NCI-H1930 (cell line): ENCODE measurements around the gene GDPD5.
A peak's percentile ranks its signal among the peaks of the same experiment; 100 is the strongest.

Source experiments
- DNase-seq, 2 experiments: peaks; one replicate each; lab custom pipeline; 2025; lab: John Stamatoyannopoulos, UW

GDPD5 gene

DNA sequence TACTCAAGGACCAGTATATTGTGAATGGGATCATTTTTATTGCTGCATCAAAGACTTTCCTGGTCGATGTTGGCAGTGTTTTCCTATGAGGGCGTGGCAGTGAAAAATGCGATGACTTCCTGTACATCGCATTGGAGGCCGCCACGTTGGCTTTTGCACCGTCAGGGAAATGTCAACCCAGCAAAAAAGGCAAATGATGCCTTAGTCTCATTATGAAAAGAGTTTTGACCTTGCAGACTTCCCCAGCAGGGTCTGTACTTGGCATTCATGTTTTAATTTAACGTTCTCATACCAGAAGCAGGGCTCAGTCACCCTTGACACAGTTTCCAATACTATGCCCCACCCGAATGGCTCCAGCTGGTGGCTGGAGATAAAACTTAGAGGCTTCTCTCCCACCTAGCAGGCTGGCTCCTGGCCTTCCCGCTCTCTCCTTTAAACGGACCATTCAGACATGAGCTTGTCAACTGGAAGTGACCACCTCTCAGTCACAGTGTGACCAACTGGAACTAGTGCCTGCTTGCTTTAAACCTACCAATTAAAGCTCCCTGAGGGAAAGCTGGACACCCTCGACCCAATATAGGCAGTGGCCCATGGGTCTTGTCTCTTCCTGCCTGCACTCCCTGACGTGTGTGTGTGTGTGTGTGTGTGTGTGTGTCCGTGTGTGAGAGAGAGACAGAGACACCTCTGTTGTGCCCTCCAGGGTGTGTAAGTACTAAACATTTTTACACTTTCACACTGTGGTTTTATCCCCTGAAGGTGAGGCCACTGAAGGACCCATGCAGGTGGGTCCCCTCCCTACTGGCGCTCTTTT is 8.7 kb upstream of the GDPD5 start:
- DNase-seq = no peak

DNA sequence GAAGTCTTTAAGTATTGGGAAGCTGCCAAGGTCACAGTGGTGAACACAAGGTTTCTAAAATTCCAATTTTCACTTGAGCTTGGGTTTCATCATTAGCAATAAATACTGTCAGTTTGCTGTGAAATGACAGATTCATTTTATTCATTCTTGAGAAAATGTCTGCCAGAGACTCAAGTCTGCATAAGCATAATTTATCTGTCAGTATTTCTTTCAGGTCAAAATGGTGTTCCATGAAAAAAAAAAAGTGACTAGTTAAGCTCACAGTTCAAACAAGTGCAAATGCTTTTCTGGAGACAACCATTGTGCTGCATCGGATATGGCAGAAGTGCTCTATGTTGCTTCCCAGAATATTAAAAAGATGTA is 8.1 kb upstream of the GDPD5 start:
- no peak for DNase-seq

DNA sequence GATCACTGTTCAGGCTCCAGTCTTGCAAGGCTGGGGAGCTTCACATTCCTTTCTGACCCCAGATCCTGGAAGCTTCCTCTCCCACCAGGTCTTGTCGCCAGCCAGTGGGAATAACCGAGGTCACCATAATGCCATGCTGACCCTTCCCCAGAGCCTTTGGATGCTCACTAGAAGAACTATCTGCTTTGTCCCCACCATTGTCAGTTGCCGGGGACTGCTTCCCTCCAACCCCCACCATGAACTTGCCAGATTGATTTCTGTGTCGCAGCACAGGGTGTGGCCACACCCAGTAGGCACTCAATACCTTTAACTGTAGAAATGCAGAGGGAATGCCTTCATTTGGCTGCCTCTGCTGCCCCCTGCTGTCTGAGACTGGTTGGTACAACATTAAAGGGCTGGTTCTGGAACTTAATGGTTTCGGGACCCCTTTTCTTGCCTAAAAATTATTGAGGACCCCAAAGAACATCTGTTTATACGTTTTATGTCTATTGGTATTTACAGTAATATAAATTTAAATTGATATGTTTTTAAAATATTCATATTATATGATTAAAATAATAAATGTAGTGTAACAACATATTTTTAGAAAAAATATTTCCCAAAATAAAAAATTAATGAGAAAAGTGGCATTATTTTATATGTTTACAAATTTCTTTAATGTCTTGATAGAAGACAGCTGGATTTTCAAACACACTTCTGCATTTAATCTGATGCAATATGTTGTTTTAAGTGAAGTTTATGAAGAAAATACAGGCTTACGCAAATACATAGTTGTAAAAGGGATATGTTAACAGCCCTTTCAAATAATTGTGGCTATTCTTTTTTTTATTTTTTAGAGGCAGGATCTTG is 6.7 kb upstream of the GDPD5 start:
- peak; percentile 32 to 36 for DNase-seq

DNA sequence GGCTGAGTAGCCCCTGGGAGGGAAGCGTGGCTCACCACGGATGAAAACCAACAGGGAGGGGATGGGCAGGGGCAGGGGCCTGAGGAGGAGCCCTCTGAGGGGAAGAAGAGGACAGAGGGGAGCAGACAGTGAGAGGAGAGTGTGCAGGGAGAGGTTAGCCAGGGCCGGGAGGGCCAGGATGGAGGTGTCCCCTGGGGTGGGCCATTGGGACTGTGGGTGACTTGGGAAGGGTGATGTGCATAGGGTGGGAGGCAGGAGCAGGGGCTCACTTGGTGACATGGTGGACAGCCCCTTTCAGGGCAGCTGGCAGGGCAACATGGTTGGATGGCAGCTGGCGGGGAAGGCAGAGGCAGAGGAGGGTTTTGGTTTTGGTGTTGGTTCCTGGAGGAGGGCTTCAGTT is 5.6 kb upstream of the GDPD5 start:
- no peak for DNase-seq

DNA sequence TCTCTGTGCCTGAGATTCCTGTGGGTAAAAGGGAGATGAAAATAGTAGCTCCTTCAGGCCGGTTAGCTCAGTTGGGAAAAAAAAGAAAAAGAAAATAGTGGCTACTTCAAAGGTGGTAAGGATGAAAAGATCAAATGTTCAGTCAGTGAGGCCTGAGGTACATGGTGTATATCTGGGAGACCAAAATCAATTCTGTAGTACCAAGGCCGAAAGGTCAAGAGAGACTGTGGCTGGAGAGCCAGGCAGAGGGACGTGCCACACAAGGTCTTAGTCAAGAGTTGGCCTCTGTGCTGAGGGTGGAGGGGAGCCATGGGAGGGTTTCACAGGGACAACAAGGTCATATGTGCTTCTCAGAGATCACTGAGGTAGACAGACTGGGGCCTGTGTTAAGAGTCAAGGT is 4.8 kb upstream of the GDPD5 start:
- no peak for DNase-seq

DNA sequence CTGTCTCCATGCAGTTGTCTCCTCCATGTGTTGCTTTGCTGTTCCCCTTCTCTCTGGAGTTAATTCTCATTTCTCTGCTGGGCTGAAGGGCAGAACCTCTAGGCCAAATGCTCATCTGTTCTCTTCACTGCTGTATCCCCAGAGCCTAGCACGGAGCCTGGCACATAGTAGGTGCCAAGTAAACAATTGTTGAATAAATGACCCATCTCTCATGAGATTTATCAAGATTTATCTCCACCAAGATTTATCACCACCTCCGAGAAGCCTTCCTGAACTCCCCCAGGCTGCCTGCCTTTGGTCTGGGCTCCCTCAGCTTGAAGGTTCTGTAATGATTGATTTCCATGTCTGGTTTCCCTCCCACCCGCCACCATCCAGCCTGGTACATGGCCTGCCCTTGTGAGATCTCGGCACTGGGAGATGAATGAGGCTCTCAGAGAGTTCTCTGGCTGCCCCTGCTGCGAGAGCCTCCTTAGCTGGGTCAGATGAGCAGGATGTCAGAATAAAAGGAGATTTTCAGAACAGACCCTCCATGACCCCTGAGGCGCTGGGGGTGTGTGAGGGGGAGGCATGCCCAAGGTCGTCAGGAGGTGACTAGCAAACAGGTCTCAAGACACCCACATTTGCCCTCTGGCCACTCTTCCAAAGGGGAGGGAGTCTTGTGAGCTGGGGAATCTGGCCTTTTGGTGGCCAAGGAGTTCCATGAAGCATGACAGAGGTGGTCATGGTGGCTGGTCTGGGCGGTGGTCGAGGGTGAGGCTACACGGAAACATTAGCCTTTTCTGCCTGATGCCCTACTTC is 2.4 kb upstream of the GDPD5 start:
- no peak for DNase-seq

DNA sequence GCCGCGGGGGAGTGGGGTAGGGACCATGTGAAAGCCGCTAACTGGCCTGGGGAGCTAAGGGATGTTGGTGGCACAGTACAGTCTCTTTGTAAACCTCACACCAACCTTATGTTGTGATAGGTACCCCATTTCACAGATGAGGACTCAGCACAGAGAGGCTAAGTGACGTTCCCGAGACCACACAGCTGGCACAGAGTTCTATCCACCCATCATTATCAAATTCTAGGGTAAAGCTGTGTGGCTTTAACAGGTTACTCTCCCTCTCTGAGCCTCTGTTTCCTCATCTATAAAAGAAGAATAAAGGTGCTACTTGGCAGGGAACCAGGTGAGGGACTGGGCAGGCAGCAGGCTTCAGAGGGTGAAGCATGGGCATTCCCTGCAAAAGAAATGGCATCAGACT is 1.4 kb upstream of the GDPD5 start:
- no peak for DNase-seq

DNA sequence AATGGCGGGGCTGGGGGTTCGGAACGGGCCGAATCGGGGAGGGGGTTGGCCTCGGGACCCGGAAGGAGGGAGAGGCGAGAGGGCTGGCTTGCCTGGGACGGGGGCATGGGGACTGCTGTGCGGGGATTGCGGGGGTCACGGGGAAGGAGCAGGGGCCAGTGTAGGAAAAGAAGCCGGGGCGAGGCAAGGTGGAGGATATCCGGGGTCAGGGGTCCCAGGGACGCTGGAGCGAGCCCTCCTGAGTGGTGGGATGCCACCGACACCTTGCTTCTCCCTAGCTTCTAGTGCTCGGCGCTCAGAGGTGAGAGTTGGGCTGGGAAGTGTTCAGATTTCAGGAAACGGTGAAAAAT is 426 bp upstream of the GDPD5 start:
- no peak for DNase-seq

DNA sequence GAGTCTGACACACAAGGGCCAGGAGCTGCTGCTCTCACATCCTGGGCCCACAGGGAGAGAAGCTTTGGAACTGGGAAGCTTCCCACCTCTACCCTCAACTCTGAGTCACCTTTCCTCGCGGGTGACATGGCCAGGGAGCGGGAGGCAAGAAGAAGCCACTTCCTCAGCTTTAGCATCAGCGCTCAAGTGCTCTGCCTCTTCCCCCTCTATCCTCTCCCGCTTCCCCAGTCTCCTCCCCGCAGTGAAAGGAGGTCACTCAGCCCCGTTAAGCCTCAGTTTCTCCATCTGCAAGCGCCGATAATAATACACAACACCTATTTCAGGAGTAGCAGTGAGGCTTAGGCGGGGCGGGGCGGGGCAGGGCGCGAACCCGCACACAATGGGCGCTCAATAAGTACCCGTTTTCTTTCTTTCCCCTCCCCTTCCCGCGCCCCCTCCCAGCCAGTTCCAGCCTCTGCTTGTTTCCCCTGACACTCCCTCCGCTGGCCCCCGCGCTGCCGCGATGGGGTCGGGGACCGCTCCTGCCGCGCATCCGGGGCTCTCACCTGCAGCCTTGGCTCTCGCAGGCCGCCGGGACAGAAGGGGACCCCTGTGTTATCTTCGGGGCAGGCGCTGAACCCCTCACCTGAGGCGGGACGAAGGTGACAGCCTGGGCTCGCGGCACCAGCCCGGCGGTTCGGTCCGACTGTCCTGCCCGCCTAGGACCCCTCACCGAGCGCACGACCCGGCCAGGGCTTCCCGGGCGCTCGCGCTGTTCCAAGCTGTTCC is 892 bp downstream of the GDPD5 start:
- no peak for DNase-seq

DNA sequence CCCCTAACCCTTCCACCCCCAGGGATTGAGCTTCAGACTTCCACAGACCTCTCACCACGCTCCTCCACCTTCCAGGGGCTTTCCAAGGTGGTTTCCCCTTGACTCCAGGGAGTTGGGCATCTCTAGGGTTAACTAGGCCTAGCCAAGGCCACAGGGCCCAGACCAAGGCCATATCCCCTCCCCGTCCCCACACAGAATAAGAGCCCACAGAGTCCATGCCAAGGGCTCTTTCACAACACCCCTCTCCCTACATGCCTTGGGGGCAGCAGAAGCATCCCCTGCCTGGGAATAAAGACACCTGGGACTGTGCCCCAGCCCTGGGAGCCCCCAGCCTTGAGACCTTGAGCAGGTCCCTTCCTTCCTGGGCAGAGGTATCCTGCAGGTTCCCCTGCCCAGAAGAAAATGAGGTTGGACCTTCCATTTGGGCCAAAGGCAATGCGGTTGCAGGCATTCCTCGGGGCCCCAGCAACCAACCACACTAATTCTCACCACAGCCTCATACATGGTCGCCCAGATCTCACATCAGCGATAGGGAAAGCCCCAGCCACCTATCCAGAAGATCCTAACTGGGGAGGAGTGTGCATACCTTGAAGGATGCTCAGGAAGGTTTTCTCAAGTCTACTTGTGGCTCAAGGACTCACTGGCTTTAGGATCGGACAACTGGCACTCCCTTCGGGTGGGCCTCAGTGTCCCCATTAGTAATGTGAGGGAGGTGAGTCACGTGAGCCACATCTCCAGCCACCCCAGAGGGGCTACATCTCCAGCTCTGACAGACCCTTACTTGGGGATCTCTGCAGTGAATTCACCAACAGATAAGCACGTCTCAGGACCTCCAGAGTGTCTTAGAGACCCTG is 1.7 kb downstream of the GDPD5 start:
- DNase-seq = no peak

DNA sequence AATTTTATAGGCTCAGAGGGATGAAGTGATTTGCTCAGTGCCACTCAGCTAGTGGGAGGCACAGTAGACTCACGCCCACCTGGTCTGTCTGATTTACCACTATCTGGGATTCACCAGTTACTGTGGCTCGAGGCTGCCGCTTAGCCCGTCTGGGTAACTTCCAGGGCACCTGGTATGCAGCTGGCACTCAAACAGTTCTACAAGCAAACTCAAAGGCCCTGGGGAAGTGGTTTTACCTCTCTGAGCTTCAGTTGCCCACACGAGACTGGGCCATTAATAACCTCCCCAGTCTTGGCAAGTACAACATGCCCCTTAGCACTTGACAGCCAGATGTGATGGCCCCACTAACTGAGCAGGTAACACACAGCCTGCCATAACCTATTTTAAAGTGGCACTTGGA is 2.6 kb downstream of the GDPD5 start:
- DNase-seq = no peak

DNA sequence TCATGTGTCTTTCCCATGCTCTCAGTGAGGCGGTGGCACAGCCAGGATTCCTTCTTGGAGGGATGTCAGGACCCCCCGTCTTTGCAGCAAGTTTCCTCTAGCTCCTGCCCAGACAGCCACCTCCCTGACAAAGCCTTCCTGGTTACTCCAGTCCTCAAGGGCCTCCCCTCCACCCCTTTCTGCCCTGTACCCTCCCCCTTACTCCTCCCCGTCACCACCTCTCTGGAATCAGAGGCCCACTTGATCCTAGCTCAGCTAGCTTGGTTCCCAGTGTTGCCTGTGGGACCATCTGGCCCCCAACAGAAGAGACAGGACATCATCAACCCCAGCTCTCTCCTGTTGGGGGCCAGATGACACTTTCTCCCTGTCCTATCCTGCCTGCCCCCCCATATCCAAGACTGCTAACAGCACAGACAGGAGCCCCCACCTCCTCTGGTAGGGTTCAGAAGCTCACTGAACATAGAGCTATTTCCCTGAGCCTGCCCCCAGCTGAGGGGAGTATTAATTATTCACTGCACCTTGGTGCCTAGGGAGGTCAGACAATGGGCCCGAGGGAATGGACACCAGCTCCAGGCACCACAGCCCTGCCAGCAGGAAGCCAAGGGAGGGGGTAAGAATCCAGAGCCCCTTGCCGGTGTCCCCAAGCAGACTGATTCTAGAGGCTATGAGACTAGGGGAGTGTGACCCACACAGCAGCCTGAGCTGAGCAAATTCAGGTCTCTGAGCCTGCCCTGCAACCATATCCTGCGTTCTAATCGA is 3.3 kb downstream of the GDPD5 start:
- DNase-seq = no peak

DNA sequence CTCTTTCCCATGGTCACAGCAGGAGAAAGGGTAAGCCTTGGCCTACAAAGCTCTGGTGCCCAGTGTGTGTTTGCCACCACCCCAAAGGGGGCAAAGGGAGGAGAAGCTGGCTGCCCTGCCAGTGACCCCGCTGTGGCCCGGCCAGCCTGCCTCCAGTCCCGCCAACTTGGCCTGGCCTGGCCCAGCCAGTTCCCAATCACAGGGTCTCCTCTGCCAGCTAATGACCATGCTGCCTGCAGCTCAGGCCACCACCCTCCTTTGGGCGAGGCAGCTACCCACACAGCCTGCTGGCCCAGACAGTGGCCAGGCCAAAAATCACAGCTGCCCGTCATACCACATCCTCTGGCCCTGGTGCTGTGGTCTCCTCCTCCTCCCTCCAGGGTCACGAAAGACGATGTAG is 5.1 kb downstream of the GDPD5 start:
- DNase-seq = no peak

DNA sequence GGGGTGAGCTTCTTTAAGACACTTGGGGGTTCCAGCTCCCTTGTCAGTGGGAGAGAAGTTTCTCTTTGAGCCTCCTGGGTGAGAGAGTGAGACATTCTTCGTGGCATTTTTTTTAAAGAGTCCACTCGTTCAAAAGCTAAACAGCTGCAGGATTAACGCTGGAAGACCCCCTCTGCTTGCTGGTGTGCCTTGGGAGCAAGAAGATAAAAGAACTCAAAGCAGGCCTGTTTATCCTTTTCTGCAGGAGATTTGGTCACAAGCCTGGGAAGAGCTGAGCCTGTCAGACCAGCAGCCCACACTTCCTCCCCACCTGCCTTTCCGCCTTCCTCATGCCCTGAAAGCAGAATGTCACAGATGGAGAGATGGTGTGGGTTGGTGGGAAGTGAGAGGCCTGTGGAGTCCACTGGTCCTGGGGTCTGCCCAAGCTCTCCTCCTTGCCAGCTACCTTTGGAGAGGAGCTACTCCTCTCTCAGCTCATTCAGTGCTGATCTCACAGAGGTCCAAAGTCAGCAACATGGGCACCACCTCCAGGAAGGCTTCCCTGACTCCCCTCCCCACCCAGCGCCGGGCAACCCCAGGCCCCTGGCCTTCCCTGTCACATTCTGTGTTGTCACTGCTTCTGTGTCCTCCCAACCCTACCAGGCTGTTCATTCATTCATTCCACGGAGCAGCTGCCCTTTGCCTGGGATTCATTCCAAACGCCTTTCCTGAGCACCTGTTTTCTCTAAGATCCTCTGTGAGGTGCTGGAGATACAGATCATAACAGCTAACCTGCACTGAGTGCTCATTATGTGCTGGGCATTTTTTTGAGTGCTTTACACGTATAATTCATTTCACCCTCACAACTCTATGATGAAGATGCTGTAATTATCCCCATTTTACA is 6.7 kb downstream of the GDPD5 start:
- DNase-seq = no peak

DNA sequence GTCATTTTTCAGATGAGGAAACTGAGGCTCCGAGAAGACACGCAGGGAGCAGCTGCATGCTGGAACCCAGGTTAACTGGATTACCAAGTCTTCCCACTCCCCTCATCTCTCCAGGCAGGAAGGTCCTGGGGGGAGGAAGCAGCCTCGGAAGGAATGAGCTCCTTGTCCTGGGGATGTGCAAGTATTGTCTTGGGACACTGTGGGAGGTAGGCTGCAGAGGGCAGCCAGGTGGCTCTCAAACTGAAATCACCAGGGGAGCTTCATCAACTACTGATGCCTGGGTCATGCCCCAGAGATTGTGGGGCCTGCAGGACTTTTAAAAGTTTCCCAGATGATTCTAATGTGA is 7.6 kb downstream of the GDPD5 start:
- no peak for DNase-seq

DNA sequence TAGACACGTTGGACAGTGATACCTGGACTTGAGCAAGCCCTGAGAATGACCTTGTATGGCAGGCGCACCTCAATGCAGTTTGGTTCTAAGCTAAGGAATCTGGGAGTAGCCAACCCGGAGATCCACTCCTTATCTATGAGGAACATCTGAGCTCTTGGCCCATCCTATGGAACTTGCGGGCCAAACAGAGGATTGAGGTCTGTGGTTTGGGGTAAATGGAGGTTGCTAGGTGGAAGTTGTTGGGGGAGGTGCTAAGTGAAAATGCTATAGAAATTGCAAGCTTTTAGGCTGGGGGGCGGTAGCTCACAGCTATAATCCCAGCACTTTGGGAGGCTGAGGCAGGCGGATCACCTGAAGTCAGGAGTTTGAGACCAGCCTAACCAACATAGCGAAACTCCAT is 8.9 kb downstream of the GDPD5 start:
- no peak for DNase-seq

DNA sequence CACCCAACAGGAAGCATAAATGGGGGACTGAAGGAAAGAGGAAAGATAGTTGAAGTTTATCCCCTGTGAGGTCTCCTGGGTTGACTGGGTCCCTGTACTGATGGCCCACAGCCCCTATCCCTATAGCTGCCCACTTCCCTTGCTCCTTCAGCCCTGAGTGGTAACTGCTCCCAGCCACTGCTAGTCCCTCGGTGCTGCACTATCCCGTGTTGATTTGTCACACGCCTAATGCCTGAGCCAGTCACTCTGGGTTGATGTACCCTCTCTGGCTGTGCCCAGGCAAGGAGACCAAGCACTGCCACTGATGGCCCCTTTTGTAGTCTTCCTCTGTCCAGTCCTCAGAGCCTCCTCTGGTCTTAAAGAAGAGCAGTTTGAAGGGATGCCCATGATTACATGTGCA is 9.6 kb downstream of the GDPD5 start:
- no peak for DNase-seq

DNA sequence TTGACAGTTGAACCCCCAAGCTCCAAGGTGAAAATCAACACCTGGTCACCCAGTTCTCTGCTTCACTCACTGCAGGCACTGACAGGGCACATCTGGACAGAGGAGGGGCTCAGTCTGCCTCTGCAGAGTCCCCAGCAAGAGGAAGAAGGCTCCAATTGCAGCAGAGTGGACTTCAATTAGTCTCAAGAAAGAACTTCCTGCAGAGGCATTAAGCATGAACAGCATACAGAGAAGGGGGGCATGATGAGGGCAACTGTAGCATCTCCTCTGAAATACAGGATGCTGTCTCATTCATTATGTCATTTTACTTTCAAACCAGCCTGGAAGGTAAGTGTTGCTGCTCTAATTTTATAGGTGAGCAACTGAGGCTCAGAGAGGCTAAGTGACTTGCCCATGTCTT is 11.1 kb downstream of the GDPD5 start:
- no peak for DNase-seq

DNA sequence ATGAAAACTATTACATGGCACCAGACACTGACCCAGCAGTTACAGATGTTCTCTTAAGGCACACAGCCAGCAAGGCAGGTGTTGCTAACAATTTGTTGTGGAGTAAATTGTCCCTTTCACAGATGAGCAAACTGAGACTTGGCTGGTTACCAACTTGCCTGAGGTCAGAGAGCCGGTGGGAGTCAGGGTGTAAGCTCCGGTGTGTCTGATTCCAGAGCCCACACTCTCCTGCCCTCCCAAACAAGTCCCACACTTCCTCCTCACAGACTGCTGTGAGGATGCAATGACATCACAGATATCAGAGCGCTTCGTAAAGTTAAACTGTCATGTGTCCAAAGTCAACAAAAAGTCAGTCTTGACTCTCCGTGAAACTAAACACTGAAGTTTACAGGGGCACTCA is 12.5 kb downstream of the GDPD5 start:
- DNase-seq = no peak

DNA sequence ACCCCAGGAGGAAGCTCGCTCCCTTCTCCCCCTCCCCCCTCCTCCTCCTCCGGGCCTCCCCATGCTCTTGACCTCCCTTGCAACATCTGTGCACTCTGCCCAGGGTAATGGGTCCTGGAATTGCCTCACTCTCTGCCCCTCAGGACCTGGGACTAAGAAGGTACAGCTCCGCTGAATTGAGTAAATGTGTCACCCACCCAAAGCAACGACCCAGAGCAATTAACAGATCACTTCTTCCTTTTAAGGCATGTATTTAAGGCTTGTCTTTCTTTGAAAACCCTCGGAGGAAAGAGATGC is 15.1 kb downstream of the GDPD5 start:
- DNase-seq = no peak
